GM12892 (cell line): ENCODE data around the gene PRMT9.

Source experiments
- DNase-seq: peaks from one replicate; pipeline ENCODE4 v3.0.0; 2011; ENCODE audit not compliant: insufficient read length
- FAIRE-seq: peaks from 2 replicates; lab custom pipeline; 2011; peaks lifted over from hg19 to GRCh38; lab: Jason Lieb, UNC
- POLR2A ChIP-seq: IDR thresholded peaks from 2 replicates; pipeline ENCODE4 v1.6.1; 2011; ENCODE audit warnings: low read depth, low read length, control low read depth
- POLR2AphosphoS5 ChIP-seq: IDR thresholded peaks from 2 replicates; pipeline ENCODE4 v1.6.1; 2011; ENCODE audit warnings: low read depth, low read length, control low read depth
- TAF1 ChIP-seq: IDR thresholded peaks from 2 replicates; pipeline ENCODE4 v1.6.1; 2011; ENCODE audit warnings: low read depth, mild to moderate bottlenecking, control low read depth, low read length, borderline replicate concordance

The PRMT9 gene

GRCh38 chr4:147709999-147710398 lies 26.0 kb upstream of the PRMT9 start:
- no peak for DNase-seq
- TF ChIP-seq POLR2AphosphoS5 (no peak), TAF1 (no peak), POLR2A (no peak)
- FAIRE-seq = no peak

GRCh38 chr4:147707892-147708672 lies 24.1 kb upstream of the PRMT9 start:
- FAIRE-seq = no peak
- DNase-seq = peak; percentile 18
- TF ChIP-seq TAF1 (no peak), POLR2A (no peak), POLR2AphosphoS5 (no peak)

GRCh38 chr4:147704846-147705245 lies 20.9 kb upstream of the PRMT9 start:
- FAIRE-seq = no peak
- TF ChIP-seq POLR2AphosphoS5 (no peak), TAF1 (no peak), POLR2A (no peak)
- no peak for DNase-seq

- TF ChIP-seq POLR2A (no peak), TAF1 (no peak), POLR2AphosphoS5 (no peak)
- no peak for FAIRE-seq
- no peak for DNase-seq
Measured at GRCh38 chr4:147696866-147697265, 12.9 kb upstream of the PRMT9 start.

- no peak for FAIRE-seq
Measured at GRCh38 chr4:147693218-147693617, 9.3 kb upstream of the PRMT9 start.

GRCh38 chr4:147691820-147692219 lies 7.9 kb upstream of the PRMT9 start:
- FAIRE-seq = no peak
- no peak for TF ChIP-seq TAF1
- TF ChIP-seq POLR2AphosphoS5 = no peak
- no peak for TF ChIP-seq POLR2A
- DNase-seq = no peak

More at GRCh38 chr4:147693218-147693617, 9.3 kb upstream of the PRMT9 start:
- TF ChIP-seq POLR2AphosphoS5 (no peak), TAF1 (no peak), POLR2A (no peak)
- no peak for DNase-seq

- DNase-seq = no peak
- no peak for FAIRE-seq
- TF ChIP-seq TAF1 = no peak
- no peak for TF ChIP-seq POLR2A
- TF ChIP-seq POLR2AphosphoS5 = no peak
Measured at GRCh38 chr4:147689067-147689466, 5.1 kb upstream of the PRMT9 start.

GRCh38 chr4:147683188-147683591 lies 773 bp downstream of the PRMT9 start:
- no peak; the same call in 1 of the 2 replicates for TF ChIP-seq POLR2A
- no peak for TF ChIP-seq TAF1
- TF ChIP-seq POLR2AphosphoS5 = no peak
- FAIRE-seq (peak; percentile 5), DNase-seq (no peak)

GRCh38 chr4:147682755-147683154 lies 1.2 kb downstream of the PRMT9 start:
- FAIRE-seq (no peak), DNase-seq (no peak)
- no peak for TF ChIP-seq POLR2AphosphoS5
- TF ChIP-seq POLR2A = no peak
- TF ChIP-seq TAF1 = no peak

- DNase-seq (no peak), FAIRE-seq (no peak)
- no peak for TF ChIP-seq POLR2AphosphoS5
- TF ChIP-seq POLR2A = no peak
- no peak for TF ChIP-seq TAF1
Measured at GRCh38 chr4:147678796-147679549, 5.0 kb downstream of the PRMT9 start.

GRCh38 chr4:147678106-147678505 lies 5.9 kb downstream of the PRMT9 start:
- DNase-seq = no peak
- no peak for FAIRE-seq
- TF ChIP-seq POLR2A (no peak), POLR2AphosphoS5 (no peak), TAF1 (no peak)
